SW480 (cell line): Measurements from ENCODE around the gene RSAD1.

Source experiments
- DNase-seq: peaks from one replicate; pipeline ENCODE4 v3.0.0-alpha.2; 2016; ENCODE audit warnings: low spot score

Gene RSAD1

DNA sequence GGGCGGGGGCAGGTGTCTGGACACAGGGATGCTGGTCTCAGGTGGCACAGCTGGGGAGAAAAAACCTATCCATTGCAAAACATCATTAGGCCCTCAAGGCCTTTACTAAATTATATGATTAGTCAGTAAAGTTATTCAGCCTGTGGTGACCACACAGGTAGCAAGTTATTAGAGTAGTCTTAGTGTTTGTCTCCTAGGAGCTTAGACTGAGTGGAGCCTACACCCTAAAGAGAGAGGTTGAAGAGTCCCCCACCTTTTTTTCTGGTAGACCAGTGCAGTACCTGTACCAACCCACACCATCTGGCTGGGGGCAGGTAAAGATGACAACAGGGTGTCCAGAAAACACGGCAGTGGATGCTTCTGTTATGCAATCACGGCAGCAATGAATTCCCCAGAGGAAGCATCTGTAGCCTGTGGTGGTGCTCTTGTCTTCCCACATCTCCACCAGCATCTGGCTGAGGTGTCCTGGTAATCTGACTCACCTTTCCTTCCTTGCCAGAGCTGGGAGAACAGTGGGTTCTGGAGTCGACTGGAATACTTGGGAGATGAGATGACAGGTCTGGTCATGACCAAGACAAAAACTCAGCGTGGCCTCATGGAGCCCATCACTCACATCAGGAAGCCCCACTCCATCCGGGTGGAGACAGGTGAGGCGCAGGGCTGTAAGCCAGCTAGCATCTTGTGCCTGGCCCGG, 40.6 kb downstream of the RSAD1 start:
- no peak for DNase-seq

DNA sequence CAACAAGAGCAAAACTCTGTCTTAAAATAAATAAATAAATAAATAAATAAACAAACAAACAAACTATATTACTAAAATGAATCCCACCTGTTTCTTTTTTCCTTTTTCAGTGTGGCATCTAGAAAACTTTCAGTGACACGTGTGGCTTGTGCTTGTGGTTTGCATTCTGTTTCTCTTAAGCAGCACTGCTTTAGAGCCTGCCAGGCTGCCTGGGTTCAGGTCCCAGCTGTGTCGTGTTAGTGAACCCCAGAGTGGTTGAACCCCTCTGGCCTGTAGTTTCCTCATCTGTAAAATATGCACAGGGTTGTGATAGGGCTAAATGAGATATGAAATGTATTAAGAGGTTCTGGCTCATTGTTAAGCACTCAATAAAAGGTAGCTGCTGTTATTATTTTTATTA, 41.8 kb downstream of the RSAD1 start:
- DNase-seq = no peak

DNA sequence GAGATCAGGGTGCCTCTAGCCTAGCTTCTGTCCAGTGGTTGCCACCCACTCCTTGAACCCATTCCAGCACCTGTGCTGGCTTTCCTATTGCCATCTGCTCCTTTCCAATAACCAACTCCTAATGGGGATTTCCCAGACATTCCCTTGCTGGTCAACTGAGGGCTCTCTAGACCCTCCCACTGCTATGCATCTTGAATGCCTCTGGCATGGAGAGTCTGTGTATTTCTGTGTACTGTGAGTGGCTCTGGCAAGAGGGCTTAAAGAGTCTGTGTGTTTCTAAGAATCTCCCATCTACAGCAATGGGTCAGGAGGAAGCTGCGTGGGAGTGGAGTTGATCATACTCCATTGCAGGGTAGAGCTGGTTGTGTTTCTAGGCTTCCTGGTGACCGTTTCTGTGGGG, 42.9 kb downstream of the RSAD1 start:
- no peak for DNase-seq

DNA sequence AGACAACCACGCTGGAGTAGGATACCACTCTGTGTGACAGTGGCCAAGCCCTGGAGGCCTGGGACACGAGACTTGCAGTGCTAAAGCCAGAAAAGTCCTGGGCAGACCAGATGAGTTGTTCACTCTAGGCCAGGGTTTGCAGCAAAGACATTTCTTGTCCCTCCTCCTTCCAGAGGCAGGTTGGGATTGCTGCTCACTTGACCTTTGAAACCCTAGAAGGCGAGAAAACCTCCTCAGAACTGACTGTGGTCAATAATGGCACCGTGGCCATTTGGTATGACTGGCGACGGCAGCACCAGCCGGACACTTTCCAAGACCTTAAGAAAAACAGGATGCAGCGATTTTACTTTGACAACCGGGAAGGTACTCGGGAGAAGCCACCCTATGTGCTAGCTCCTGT, 44.1 kb downstream of the RSAD1 start:
- no peak for DNase-seq

DNA sequence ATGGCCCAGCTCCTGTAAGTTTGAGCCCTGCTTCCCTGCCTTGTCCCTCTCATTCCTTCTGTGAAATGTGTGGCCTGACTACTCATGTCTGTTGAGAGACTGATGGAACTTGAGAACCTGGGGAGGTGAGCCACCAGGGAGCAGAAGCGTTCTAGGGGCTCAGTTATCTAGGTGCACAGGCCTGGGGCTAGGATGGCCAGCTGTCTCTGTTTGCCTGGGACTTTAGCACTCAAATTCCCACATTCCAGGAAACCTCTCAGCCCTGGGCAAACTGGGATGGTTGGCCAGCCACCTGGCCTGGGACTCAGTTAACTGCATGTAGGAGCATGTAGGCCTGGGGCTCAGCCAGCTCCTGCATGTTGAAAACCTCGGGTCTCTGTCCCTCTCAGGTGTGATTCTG, 44.5 kb downstream of the RSAD1 start:
- no peak for DNase-seq

DNA sequence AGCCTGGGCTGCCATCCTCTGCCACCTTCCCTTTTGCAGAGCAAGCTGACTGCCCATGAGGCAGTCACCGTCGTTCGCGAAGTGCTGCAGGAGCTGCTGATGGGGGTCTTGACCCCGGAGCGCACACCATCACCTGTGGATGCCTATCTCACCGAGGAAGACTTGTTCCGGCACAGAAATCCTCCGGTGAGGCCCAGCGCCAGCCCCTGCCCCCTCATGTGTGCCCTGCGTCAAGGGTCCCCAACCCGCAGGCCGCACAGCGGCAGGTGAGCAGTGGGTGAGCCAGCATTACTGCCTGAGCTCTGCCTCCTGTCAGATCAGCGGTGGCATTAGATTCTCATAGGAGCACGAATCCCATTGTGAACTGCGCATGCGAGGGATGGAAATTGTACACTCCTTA, 46.2 kb downstream of the RSAD1 start:
- no peak for DNase-seq

DNA sequence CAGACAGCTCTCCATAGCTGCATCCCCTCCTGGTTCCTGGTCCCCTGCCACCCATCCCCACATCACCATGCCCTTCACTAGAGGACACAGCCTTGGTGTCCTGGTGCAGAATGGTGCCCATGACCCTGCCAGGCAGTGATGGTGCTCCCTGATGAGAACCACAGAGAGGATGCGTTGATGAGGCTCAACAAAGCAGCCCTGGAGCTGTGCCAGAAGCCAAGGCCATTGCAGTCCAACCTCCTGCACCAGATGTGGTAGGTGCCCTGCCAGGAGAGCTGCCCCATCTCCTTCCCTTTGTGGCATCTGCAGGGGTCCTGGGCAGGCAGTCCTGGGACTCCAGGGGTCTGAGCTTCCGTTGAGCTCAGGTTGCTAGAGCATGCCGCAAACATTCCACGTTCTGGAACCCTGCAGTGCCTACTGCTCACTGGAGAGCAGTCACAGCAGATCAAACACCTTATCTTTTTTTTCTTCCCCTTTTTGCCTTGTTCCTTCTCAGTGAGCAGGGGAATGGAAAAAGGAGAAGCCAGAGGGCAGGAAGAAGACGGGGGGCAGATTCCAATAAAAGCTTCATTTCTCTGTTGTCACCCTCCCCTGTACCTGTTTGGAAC, 48.6 kb downstream of the RSAD1 start:
- no peak for DNase-seq

DNA sequence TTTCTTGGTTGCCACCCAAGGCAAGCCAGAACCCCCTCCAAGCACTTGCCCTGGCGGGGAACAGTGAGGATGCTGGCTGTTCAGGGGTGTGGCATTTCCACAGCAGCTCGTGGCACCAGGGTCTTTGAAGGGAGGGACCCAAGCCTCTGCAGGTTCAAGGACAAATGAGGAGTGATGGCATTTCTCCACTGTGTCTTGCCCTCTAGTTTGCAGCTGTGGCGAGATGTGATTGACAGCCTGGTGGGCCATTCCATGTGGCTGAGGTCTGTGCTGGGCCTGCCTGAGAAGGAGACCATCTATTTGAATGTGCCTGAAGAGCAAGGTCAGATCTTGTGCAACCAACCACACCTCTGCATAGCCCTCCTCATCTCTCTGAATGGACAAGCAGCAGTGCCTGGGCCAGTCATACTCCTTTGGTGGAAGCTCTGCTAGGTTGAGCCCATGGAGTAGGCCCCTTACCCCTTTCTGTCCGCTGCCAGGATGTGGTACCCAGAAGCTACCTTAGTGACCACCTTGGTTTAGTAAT, 49.4 kb downstream of the RSAD1 start:
- no peak for DNase-seq

DNA sequence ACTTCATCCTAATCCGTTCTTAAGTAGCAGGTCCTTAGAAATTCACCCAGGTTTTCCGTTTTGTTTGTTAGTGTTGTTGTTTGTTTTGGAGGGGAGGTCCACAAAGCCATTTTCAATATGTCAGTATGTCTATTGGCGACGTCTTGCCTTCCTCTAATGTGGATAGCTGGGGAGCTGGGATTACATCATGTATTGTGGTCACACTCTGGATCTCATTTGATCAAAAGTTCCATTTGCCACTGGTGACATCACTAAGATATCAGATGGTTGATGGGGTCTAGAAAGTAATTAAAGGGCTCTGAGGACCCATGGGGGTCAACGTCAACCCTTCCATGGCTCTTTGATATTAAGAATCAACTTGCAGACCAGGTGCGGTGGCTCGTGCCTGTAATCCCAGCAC, 51.2 kb downstream of the RSAD1 start:
- no peak for DNase-seq

DNA sequence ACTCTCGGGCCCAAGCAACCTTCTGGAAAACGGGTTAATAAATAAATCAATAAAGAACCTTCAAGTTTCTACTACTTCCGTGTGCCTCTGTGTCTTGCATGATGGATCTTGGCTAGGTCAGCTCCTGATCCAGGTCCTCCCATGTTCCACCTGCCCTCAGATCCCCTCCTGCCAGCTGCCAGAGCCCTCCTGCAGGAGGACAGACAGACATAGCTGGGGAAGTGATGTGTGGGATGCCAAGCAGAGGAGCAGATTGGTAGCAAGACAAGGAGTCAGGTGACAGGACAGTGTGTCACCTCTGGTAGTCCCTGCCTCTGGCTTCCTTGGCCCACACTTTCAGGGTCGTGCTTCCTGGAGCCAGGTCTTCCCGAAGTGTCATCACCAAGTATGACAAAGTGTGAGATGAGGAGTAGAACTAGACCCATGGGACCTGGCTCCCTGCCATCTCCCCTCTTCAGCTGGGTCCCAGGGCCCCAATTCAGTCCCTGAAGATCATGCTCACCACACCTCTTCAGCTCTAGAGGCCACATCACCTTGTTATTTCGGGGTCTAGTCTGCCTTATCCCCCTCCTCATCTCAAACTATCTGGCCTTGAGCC, 52.9 kb downstream of the RSAD1 start:
- DNase-seq = no peak

DNA sequence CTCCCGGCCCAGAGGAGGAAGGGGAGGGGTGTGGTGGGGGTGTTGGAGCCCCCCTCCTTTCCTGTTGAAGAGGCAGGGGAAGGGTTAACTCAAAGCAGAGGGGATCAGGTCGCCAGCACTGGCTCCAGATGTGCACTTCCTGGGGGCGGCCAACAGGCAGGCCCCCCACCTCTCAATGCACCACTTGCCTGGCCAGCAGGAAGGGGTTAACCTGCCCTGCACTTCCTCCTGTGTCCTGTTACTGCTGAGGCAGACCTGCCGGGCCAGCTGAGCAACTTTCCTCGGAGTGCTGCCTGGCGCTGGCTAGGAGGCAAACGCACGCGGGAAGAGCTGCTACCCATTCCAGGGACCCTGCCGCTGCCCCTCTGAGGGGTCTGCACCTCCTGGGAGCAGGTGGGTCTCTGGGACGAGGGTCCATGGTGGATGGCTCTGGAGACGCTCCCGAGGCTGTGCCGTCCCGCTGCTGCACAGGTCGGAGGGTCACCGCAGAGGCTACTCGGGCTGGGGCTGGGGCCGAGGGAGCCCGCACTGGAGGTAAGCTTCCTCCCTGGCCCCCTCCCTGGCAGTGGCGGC, 53.9 kb downstream of the RSAD1 start, which contains the start of gene EPN3:
TSS of gene EPN3 (plus strand) at position 284 of the 573 bp plus-strand sequence. CDS start 3,822 bp downstream, outside the sequence.
- DNase-seq = no peak

DNA sequence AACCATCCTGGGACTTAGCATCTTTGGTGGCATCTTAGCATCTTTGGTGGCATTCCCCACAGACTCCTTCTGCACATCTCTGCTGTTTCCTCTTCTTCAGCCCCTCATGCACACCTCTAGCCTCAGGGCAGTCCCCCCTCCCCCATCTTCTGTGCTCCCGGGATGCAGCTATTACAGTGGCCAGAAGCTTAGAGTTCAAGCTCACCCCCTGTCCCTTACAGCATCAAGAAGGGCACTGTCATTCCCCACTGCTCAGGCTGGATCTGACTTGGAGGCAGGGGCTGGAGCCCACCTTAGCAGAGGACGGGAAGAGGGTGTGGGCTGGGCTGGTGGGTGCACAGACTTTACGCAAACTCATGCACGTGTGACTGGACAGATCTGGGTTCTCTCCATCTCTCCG, 54.5 kb downstream of the RSAD1 start:
- DNase-seq = no peak

DNA sequence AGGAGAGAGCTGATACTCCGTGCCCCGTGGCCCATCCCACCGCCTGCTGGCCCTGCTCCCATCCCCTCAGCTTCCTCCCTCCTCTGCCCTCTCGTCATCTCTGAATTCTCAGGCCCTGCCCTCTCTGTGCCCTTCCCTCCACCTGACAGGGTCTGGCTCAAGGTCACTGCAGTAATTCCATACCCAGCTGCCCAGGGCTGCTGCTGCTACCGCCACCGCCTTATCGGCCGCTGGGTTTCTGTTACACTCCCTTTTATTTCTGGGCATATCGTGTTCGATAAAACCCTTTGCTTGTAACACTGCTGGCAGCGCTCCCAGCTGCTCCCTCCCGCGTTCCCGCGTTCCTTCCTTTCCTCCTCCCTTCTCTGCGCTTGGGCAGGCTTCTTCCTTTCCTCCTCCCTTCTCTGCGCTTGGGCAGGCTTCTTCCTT, 55.1 kb downstream of the RSAD1 start:
- DNase-seq = no peak

DNA sequence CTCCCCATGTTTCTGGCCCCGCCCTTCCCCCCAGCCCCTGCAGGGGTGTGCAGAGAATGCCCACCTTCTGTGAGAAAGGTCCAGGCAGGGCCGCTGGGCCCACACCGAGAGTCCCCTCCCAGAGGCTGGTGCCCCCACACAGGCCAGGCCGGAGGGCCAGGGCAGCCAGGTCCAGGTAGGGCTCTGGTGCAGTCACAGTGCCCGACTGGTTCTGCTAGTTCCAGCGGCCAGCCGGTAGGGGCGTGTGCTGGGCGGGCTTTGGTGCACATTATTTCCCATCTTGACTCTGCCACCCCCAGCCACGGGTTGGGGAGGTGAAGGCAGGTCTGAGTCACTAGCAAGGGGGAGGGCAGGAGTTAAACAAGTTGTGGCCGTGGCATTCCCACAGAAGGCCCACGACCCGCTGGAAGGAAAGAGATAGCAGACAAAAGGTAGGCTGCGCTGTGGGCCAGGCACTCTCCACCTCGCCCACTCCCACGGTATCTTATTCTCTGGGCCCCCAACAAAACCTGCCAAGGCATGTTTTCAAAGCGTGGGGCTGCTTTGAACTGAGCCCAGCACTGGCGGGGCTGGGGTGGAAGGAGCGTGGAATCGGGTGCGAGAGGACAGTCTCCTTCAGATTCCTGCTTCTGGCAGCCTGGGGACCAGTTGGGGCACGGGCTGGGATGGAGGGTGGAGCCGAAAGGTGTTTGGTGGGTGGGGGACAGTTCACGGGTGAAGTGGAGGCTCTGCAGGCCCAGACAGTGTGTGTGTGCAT, 55.7 kb downstream of the RSAD1 start:
- DNase-seq = no peak

DNA sequence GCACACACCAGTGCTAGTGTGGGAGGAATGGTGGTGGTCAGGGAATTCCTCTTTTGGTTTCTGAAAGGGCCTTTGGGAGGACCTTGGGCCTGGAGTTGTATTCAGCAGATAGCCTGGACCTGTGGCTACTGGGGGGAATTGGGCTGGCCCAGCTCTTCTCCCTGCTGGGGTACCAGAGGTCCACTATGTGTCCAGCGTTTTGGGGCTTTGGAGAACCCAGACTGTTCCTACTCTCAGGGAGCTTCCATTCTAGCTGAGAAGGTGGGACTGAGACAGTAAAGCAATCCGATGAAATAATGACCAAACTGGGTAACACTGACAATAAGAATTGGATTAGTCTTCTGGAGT, 56.3 kb downstream of the RSAD1 start:
- no peak for DNase-seq

DNA sequence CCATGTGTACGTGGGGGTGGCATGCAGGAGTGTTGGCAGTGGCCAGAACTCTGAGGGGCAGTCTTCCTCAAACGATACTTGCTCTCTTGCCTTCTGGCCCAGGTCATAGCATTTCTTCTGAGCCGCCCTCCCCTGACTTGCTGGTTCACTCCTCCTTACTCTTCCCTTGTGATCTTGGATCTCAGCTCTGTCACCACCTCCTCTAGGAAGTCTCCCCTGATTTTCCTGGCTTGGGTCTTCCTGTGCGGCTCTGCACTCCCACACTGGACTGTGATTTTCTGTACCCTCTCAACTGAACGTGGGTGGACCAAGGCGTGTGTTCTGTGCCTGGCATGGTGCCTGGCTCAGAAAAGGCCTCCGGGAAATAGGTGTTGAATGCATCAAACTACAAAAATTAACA, 56.7 kb downstream of the RSAD1 start:
- DNase-seq = no peak
